Skeletal muscle cell (primary cell): ENCODE results near the gene SCN4A.

Experiments used
- DNase-seq: peaks from one replicate; pipeline ENCODE4 v3.0.0-alpha.2; 2010; ENCODE audit warnings: low read depth
- H3K4me3 ChIP-seq: 2 replicates; pipeline ENCODE4 v1.5.1; 2011; ENCODE audit warnings: low read depth, mild to moderate bottlenecking, control low read depth, low read length, moderate library complexity

The SCN4A gene

GRCh38 chr17:64002658-64003525 is 30.2 kb upstream of the SCN4A start:
- no peak overlapping the region for H3K4me3 ChIP-seq
- no peak for DNase-seq

GRCh38 chr17:64001763-64002529 is 29.2 kb upstream of the SCN4A start:
- no peak overlapping the region for H3K4me3 ChIP-seq
- DNase-seq = peak; percentile 48

GRCh38 chr17:64001091-64001579 is 28.4 kb upstream of the SCN4A start:
- H3K4me3 ChIP-seq = no peak overlapping the region
- no peak for DNase-seq

- no peak overlapping the region for H3K4me3 ChIP-seq
- DNase-seq = no peak
These were observed 27.2 kb upstream of the SCN4A start for GRCh38 chr17:63999680-64000531.

GRCh38 chr17:63998721-63999679 is 26.3 kb upstream of the SCN4A start:
- peak overlapping the region; percentile 63 for H3K4me3 ChIP-seq
- no peak for DNase-seq

GRCh38 chr17:63998050-63998720 is 25.5 kb upstream of the SCN4A start, which contains the start of gene PRR29:
PRR29 (plus strand) TSS chr17:63998351; CDS start chr17:63998365, 14 bp downstream.
- H3K4me3 ChIP-seq = peak within 1 kb of the TSS; percentile 63
- no peak for DNase-seq

GRCh38 chr17:63997341-63998048 is 24.8 kb upstream of the SCN4A start:
- peak overlapping the region; percentile 63 for H3K4me3 ChIP-seq
- DNase-seq = no peak

GRCh38 chr17:63996430-63997182 is 23.9 kb upstream of the SCN4A start:
- H3K4me3 ChIP-seq = no peak overlapping the region
- DNase-seq = no peak

GRCh38 chr17:63995626-63996025 is 22.9 kb upstream of the SCN4A start:
- no peak for DNase-seq
- H3K4me3 ChIP-seq = no peak overlapping the region

- H3K4me3 ChIP-seq = no peak overlapping the region
- DNase-seq = no peak
These were observed 20.8 kb upstream of the SCN4A start for GRCh38 chr17:63993368-63993985.

- no peak overlapping the region for H3K4me3 ChIP-seq
- no peak for DNase-seq
These were observed 18.9 kb upstream of the SCN4A start for GRCh38 chr17:63991611-63992010.

- no peak overlapping the region for H3K4me3 ChIP-seq
- DNase-seq = no peak
These were observed 17.1 kb upstream of the SCN4A start for GRCh38 chr17:63989622-63990345.

GRCh38 chr17:63988741-63989621 is 16.3 kb upstream of the SCN4A start:
- DNase-seq = no peak
- no peak overlapping the region for H3K4me3 ChIP-seq

GRCh38 chr17:63988127-63988478 is 15.4 kb upstream of the SCN4A start:
- no peak overlapping the region for H3K4me3 ChIP-seq
- no peak for DNase-seq
